Prostate gland (tissue), 2 donors: ENCODE data around the gene CCDC77. TPM values are rescaled to one million over a fixed set of nuclear protein-coding genes. Genes with fewer than 3 reads are reported as not detected.

Source experiments
- DNase-seq: peaks from one replicate; pipeline ENCODE4 v3.0.0-alpha.2; 2019; ENCODE audit warnings: low spot score
- H3K27ac ChIP-seq, 2 donors: fragments of 200-600 bp; sonication (generic); 2 replicates each; pipeline ENCODE4 v1.5.1; 2017 to 2019
- H3K27me3 ChIP-seq: fragments of 200-600 bp; sonication (generic); replicated peaks from 2 replicates; pipeline ENCODE4 v1.5.1; 2019; ENCODE audit not compliant: insufficient read depth
- H3K36me3 ChIP-seq, 2 donors: fragments of 200-600 bp; sonication (generic); 1 replicate in 1 of 2; 2 replicates in 1 of 2; pipeline versions ENCODE4 v1.5.1 to v1.8.1; 2017 to 2019
- H3K4me1 ChIP-seq: fragments of 200-600 bp; sonication (generic); replicated peaks from 2 replicates; pipeline ENCODE4 v1.5.1; 2019
- H3K4me3 ChIP-seq, 2 donors: fragments of 200-600 bp; sonication (generic); 2 replicates each; pipeline ENCODE4 v1.5.1; 2017 to 2019
- H3K9me3 ChIP-seq: fragments of 200-600 bp; sonication (generic); 2 replicates; pipeline ENCODE4 v1.5.1; 2017
- CTCF ChIP-seq, 4 experiments: fragments of 200-600 bp in 2 of 4; fragments of 450-650 bp in 2 of 4; sonication (generic) in 2 of 4; IDR thresholded peaks; 1 replicate in 3 of 4; 2 replicates in 1 of 4; pipeline ENCODE4 v1.5.1; 2016 to 2019; ENCODE audit warnings: antibody characterized with exemption in 4 of 4, mild to moderate bottlenecking in 2 of 4, moderate library complexity in 2 of 4
- POLR2A ChIP-seq: fragments of 450-650 bp; IDR thresholded peaks from one replicate; pipeline ENCODE4 v1.6.1; 2016; ENCODE audit warnings: antibody characterized with exemption, mild to moderate bottlenecking
- POLR2AphosphoS5 ChIP-seq: sonication (generic); formaldehyde crosslinking; IDR thresholded peaks from one replicate; pipeline ENCODE4 v1.6.1; 2017; ENCODE audit warnings: antibody characterized with exemption
- WGBS: methylation state at CpG from one replicate; pipeline ENCODE4 v1.1.5; 2018; 5-methylcytosine and 5-hydroxymethylcytosine counted together
- intact Hi-C: fragments of 100-400 bp; cut with DNase I; formaldehyde crosslinking; loops from one replicate; pipeline ENCODE4 v1.14.2; 2022
- total RNA-seq, 2 donors: library from RNA; depleted of rRNA; stranded (reverse); fragments of >200 nt; gene quantifications; one replicate each; pipeline ENCODE4 v1.1.0, GENCODE V29; 2016

CCDC77 gene
- total RNA-seq, 2 donors from 2014 or later, result 7.0 to 8.9 TPM

- 45% methylated on average over 5 of the region's 5 CpGs for WGBS
- Histone ChIP-seq H3K4me3 (no peak overlapping the region), H3K9me3 (no peaks in the 10 kb centered on the region), H3K27ac (no peak overlapping the region), H3K36me3 (no peaks in the 10 kb centered on the region), H3K4me1 (no peaks in the 10 kb centered on the region), H3K27me3 (no peaks in the 10 kb centered on the region)
- no peak for TF ChIP-seq POLR2AphosphoS5
- TF ChIP-seq CTCF (IDR thresholded peaks at IDR 0.05), result no peak
- TF ChIP-seq POLR2A, result no peak
- intact Hi-C loops, result no loop called here
- no peak for DNase-seq
Observed at GRCh38 chr12:459050-459429, 57.6 kb downstream of the CCDC77 start.

GRCh38 chr12:459430-460258 is 58.2 kb downstream of the CCDC77 start, which contains the start of gene B4GALNT3:
Gene B4GALNT3, plus strand, starts transcription at chr12:459939. Its CDS starts 438 bp downstream, at chr12:460377.
- no peaks in the 10 kb centered on the region for H3K27me3 ChIP-seq
- WGBS, result 3% methylated on average over 59 of the region's 82 CpGs
- no peak within 1 kb of the TSS for H3K27ac ChIP-seq

GRCh38 chr12:460261-461230 is 59.1 kb downstream of the CCDC77 start:
- no peaks in the 10 kb centered on the region for H3K36me3 ChIP-seq
- no peak overlapping the region for H3K27ac ChIP-seq
- peak overlapping the region; percentile 44 to 62 for H3K4me3 ChIP-seq
- intact Hi-C loops, result no loop called here
- peak; percentile 24 for DNase-seq
- H3K27me3 ChIP-seq, result no peaks in the 10 kb centered on the region
- WGBS, result 8% methylated on average over 42 of the region's 109 CpGs
- no peaks in the 10 kb centered on the region for H3K4me1 ChIP-seq
- H3K9me3 ChIP-seq, result no peaks in the 10 kb centered on the region
- TF ChIP-seq CTCF (IDR thresholded peaks at IDR 0.05), result no peak
- TF ChIP-seq POLR2A, result no peak
- TF ChIP-seq POLR2AphosphoS5, result no peak

More at GRCh38 chr12:459430-460258, 58.2 kb downstream of the CCDC77 start, which contains the start of gene B4GALNT3:
- Histone ChIP-seq H3K36me3 (no peaks in the 10 kb centered on the region), H3K9me3 (no peaks in the 10 kb centered on the region), H3K4me3 (peak within 1 kb of the TSS; percentile 44 to 62), H3K4me1 (no peaks in the 10 kb centered on the region)
- TF ChIP-seq POLR2AphosphoS5 (no peak), CTCF (IDR thresholded peaks at IDR 0.05) (peak in 1 of 4 experiments; percentile 6), POLR2A (peak; percentile 62)
- peak; percentile 54 for DNase-seq
- intact Hi-C loops, result no loop called here

GRCh38 chr12:461425-461824 is 60.0 kb downstream of the CCDC77 start:
- H3K36me3 ChIP-seq, result no peaks in the 10 kb centered on the region
- no peaks in the 10 kb centered on the region for H3K9me3 ChIP-seq
- no peaks in the 10 kb centered on the region for H3K27me3 ChIP-seq
- intact Hi-C loops, result no loop called here
- TF ChIP-seq POLR2AphosphoS5, result no peak
- no peak for TF ChIP-seq CTCF (IDR thresholded peaks at IDR 0.05)
- TF ChIP-seq POLR2A, result no peak
- H3K4me1 ChIP-seq, result no peaks in the 10 kb centered on the region
- H3K27ac ChIP-seq, result no peak overlapping the region
- DNase-seq, result no peak
- H3K4me3 ChIP-seq, result no peak overlapping the region
- WGBS, result 55% methylated on average over 13 of the region's 13 CpGs
